Activated CD4-positive, alpha-beta T cell treated with anti-CD3 and anti-CD28 coated beads for 36 hours (primary cell): ENCODE results near the gene RNF5. TPM values are rescaled to one million over a fixed set of nuclear protein-coding genes. Genes with fewer than 3 reads are reported as not detected.

ENCODE experiments used
- ATAC-seq: fragments of 200-7000 bp; cut with Tn5 transposase; one replicate; pipeline ENCODE4 v1.10.0; 2021; ENCODE audit warnings: mild to moderate bottlenecking, moderate library complexity
- CTCF ChIA-PET: fragments of 350-600 bp; sonication (Branson Sonifier 250); formaldehyde crosslinking; loops from one replicate; lab custom pipeline; 2021; ENCODE audit warnings: antibody characterized with exemption; lab: Charles Lee
- POLR2A ChIA-PET: fragments of 350-600 bp; sonication (Branson Sonifier 250); formaldehyde crosslinking; loops from one replicate; lab custom pipeline; 2021; ENCODE audit warnings: antibody characterized with exemption, inconsistent platforms; lab: Charles Lee
- DNase-seq: peaks from one replicate; pipeline ENCODE4 v3.0.0-alpha.2; 2020
- H3K27ac Mint-ChIP-seq: one replicate; pipeline ENCODE4 v1.8.0; 2021; ENCODE audit warnings: mixed read lengths
- H3K27me3 Mint-ChIP-seq: one replicate; pipeline ENCODE4 v1.8.0; 2021; ENCODE audit warnings: mixed read lengths
- H3K36me3 Mint-ChIP-seq: one replicate; pipeline ENCODE4 v1.8.0; 2021; ENCODE audit warnings: low read depth, mixed read lengths
- H3K4me1 Mint-ChIP-seq: one replicate; pipeline ENCODE4 v1.8.0; 2021; ENCODE audit warnings: mixed read lengths
- H3K4me3 Mint-ChIP-seq: one replicate; pipeline ENCODE4 v1.8.0; 2021; ENCODE audit warnings: mild to moderate bottlenecking, moderate library complexity, mixed read lengths
- H3K9me3 Mint-ChIP-seq: one replicate; pipeline ENCODE4 v1.8.0; 2021; ENCODE audit warnings: low read depth, mixed read lengths
- intact Hi-C, 2 experiments: fragments of 100-400 bp; cut with DNase I in 1 of 2; cut with micrococcal nuclease in 1 of 2; formaldehyde crosslinking; loops; one replicate each; pipeline versions ENCODE4 v1.14.2 to v1.15.1; 2022 to 2024; cut with DNase I, micrococcal nuclease
- total RNA-seq, 2 experiments: library from RNA; stranded (reverse); gene quantifications; one replicate each; pipeline ENCODE4 v1.2.3, GENCODE V29; 2021

Gene RNF5
- total RNA-seq, 2 experiments from 2014 or later = 51.7 to 65.6 TPM

- no peak overlapping the region for H3K27ac Mint-ChIP-seq
- H3K4me3 Mint-ChIP-seq = no peak overlapping the region
- ATAC-seq = no peak
- ChIA-PET CTCF (interaction anchor here (0.6 to 1.3 kb wide), 2 partner anchors 27 to 32 kb away, joined by 3 to 4 read pairs; no protein-coding TSS in a partner anchor), POLR2A (no interaction called here)
- no peaks in the 10 kb centered on the region for H3K9me3 Mint-ChIP-seq
- no peaks in the 10 kb centered on the region for H3K36me3 Mint-ChIP-seq
- no peak for DNase-seq
- H3K27me3 Mint-ChIP-seq = peaks cover 19% of the 10 kb centered on the region
- H3K4me1 Mint-ChIP-seq = peaks cover 24% of the 10 kb centered on the region
- intact Hi-C loops = no loop called here
These were observed 31.9 kb upstream of the RNF5 start for GRCh38 chr6:32146287-32146686.

- DNase-seq = no peak
- H3K27me3 Mint-ChIP-seq = peaks cover 19% of the 10 kb centered on the region
- no peak overlapping the region for H3K27ac Mint-ChIP-seq
- no peak overlapping the region for H3K4me3 Mint-ChIP-seq
- no peak for ATAC-seq
- ChIA-PET POLR2A (no interaction called here), CTCF (interaction anchor here (1.3 kb wide), 1 partner anchor 28 kb away, joined by 4 read pairs; no protein-coding TSS in a partner anchor)
- intact Hi-C loops = no loop called here
- no peaks in the 10 kb centered on the region for H3K9me3 Mint-ChIP-seq
- no peaks in the 10 kb centered on the region for H3K36me3 Mint-ChIP-seq
- H3K4me1 Mint-ChIP-seq = peaks cover 26% of the 10 kb centered on the region
These were observed 31.5 kb upstream of the RNF5 start for GRCh38 chr6:32146687-32147086.

GRCh38 chr6:32147401-32148132 is 30.6 kb upstream of the RNF5 start:
- Mint-ChIP-seq H3K27me3 (peaks cover 19% of the 10 kb centered on the region), H3K4me1 (peaks cover 33% of the 10 kb centered on the region), H3K36me3 (no peaks in the 10 kb centered on the region), H3K9me3 (no peaks in the 10 kb centered on the region), H3K4me3 (no peak overlapping the region), H3K27ac (no peak overlapping the region)
- intact Hi-C loops = loop anchor here in 1 of 2 experiments (1.0 kb wide), 2 partner anchors 17 to 48 kb away; partner anchors contain the start of gene FKBPL
- ChIA-PET POLR2A (no interaction called here), CTCF (interaction anchor here (0.7 to 1.9 kb wide), 3 partner anchors 10 to 93 kb away, joined by 3 to 5 read pairs (median 5); no protein-coding TSS in a partner anchor)
- ATAC-seq = no peak
- DNase-seq = no peak

GRCh38 chr6:32148289-32149091 is 29.7 kb upstream of the RNF5 start:
- POLR2A ChIA-PET = interaction anchor here (0.6 to 0.9 kb wide), 2 partner anchors 21 to 819 kb away, joined by 3 read pairs; partner anchors contain the start of gene ATF6B
- Mint-ChIP-seq H3K27ac (peak overlapping the region; percentile 0), H3K4me1 (peaks cover 42% of the 10 kb centered on the region), H3K4me3 (peak overlapping the region; percentile 67), H3K9me3 (no peaks in the 10 kb centered on the region), H3K27me3 (peaks cover 19% of the 10 kb centered on the region), H3K36me3 (no peaks in the 10 kb centered on the region)
- ATAC-seq (peak; percentile 88), DNase-seq (peak; percentile 88)
- intact Hi-C loops = loop anchor here in 1 of 2 experiments (1.0 kb wide), 2 partner anchors 18 to 47 kb away; partner anchors contain the start of gene FKBPL
- CTCF ChIA-PET = interaction anchor here (0.6 to 1.9 kb wide), 7 partner anchors 11 to 74 kb away, joined by 3 to 6 read pairs (median 5); partner anchors contain the start of gene FKBPL

- peak overlapping the region; percentile 0 for H3K27ac Mint-ChIP-seq
- ChIA-PET CTCF (interaction anchor here (0.6 to 1.9 kb wide), 6 partner anchors 11 to 218 kb away, joined by 3 to 6 read pairs (median 4); partner anchors contain the start of gene FKBPL), POLR2A (interaction anchor here (0.6 to 0.9 kb wide), 2 partner anchors 21 to 819 kb away, joined by 3 read pairs; partner anchors contain the start of gene ATF6B)
- peaks cover 19% of the 10 kb centered on the region for H3K27me3 Mint-ChIP-seq
- peaks cover 42% of the 10 kb centered on the region for H3K4me1 Mint-ChIP-seq
- H3K36me3 Mint-ChIP-seq = no peaks in the 10 kb centered on the region
- peak; percentile 28 for DNase-seq
- ATAC-seq = peak; percentile 24
- intact Hi-C loops = no loop called here
- H3K4me3 Mint-ChIP-seq = peak overlapping the region; percentile 67
- H3K9me3 Mint-ChIP-seq = no peaks in the 10 kb centered on the region
These were observed 29.0 kb upstream of the RNF5 start for GRCh38 chr6:32149092-32149755.

GRCh38 chr6:32149932-32150870 is 28.0 kb upstream of the RNF5 start:
- peaks cover 19% of the 10 kb centered on the region for H3K27me3 Mint-ChIP-seq
- H3K4me1 Mint-ChIP-seq = peaks cover 49% of the 10 kb centered on the region
- DNase-seq (no peak), ATAC-seq (no peak)
- ChIA-PET CTCF (interaction anchor here (0.5 to 1.6 kb wide), 3 partner anchors 18 to 217 kb away, joined by 3 to 6 read pairs (median 3); no protein-coding TSS in a partner anchor), POLR2A (no interaction called here)
- no peaks in the 10 kb centered on the region for H3K36me3 Mint-ChIP-seq
- no peak overlapping the region for H3K4me3 Mint-ChIP-seq
- H3K27ac Mint-ChIP-seq = no peak overlapping the region
- no peaks in the 10 kb centered on the region for H3K9me3 Mint-ChIP-seq
- intact Hi-C loops = loop anchor here in 1 of 2 experiments (10.0 kb wide), 1 partner anchor 105 kb away; no protein-coding TSS in a partner anchor

- Mint-ChIP-seq H3K36me3 (peaks cover 5% of the 10 kb centered on the region), H3K4me1 (peaks cover 54% of the 10 kb centered on the region), H3K9me3 (no peaks in the 10 kb centered on the region), H3K27ac (no peak overlapping the region), H3K27me3 (peaks cover 19% of the 10 kb centered on the region), H3K4me3 (peak overlapping the region; percentile 16)
- intact Hi-C loops = loop anchor here in 1 of 2 experiments (10.0 kb wide), 1 partner anchor 107 kb away; no protein-coding TSS in a partner anchor
- DNase-seq = peak; percentile 13
- POLR2A ChIA-PET = interaction anchor here (0.6 kb wide), 1 partner anchor 876 kb away, joined by 5 read pairs; no protein-coding TSS in a partner anchor
- CTCF ChIA-PET = interaction anchor here (0.6 to 1.4 kb wide), 5 partner anchors 20 to 337 kb away, joined by 3 to 5 read pairs (median 3); partner anchors contain the start of gene GPSM3
- no peak for ATAC-seq
These were observed 26.9 kb upstream of the RNF5 start for GRCh38 chr6:32151181-32151862.

- POLR2A ChIA-PET = interaction anchor here (0.6 kb wide), 1 partner anchor 875 kb away, joined by 5 read pairs; no protein-coding TSS in a partner anchor
- intact Hi-C loops = loop anchor here in 1 of 2 experiments (10.0 kb wide), 1 partner anchor 107 kb away; no protein-coding TSS in a partner anchor
- DNase-seq (no peak), ATAC-seq (no peak)
- Mint-ChIP-seq H3K4me1 (peaks cover 54% of the 10 kb centered on the region), H3K27me3 (peaks cover 19% of the 10 kb centered on the region), H3K27ac (no peak within 1 kb of the TSS), H3K36me3 (peaks cover 5% of the 10 kb centered on the region), H3K9me3 (no peaks in the 10 kb centered on the region), H3K4me3 (peak within 1 kb of the TSS; percentile 16)
- CTCF ChIA-PET = interaction anchor here (1.2 to 1.4 kb wide), 5 partner anchors 21 to 93 kb away, joined by 3 to 5 read pairs (median 3); partner anchors contain the start of gene GPSM3
These were observed 26.1 kb upstream of the RNF5 start, which contains the start of gene PRRT1 for GRCh38 chr6:32151863-32152768. TSS of gene PRRT1 (minus strand) at chr6:32151939. CDS start at chr6:32151827, 112 bp downstream.
